GM23338 (cell line): ENCODE measurements around the gene RNF4.

Experiments
- CREB1 ChIP-seq: fragments of 250-450 bp; sonication (Bioruptor Pico); IDR thresholded peaks from 2 replicates; pipeline ENCODE4 v1.5.0; 2020; ENCODE audit warnings: low read depth, mild to moderate bottlenecking, moderate library complexity
- CTCF ChIP-seq, 2 experiments: fragments of 200-600 bp in 1 of 2; sonication (generic) in 1 of 2; conservative IDR thresholded peaks; 2 replicates each; pipeline versions ENCODE4 v1.5.1 to v1.6.1; 2016 to 2017; ENCODE audit warnings: antibody characterized with exemption in 2 of 2, low read depth in 2 of 2, mild to moderate bottlenecking in 2 of 2, moderate library complexity in 1 of 2
- EZH2 ChIP-seq: fragments of 200-600 bp; sonication (generic); IDR thresholded peaks from one replicate; pipeline ENCODE4 v1.8.0; 2017; ENCODE audit warnings: antibody characterized with exemption, mild to moderate bottlenecking, low read depth; ENCODE audit not compliant: unreplicated experiment
- EZH2phosphoT487 ChIP-seq: fragments of 200-600 bp; sonication (generic); IDR thresholded peaks from one replicate; pipeline ENCODE4 v1.8.1; 2018; ENCODE audit warnings: antibody characterized with exemption; ENCODE audit not compliant: unreplicated experiment
- JUNB ChIP-seq: IDR thresholded peaks from one replicate; pipeline ENCODE4 v1.6.1; 2016; ENCODE audit warnings: antibody characterized with exemption; ENCODE audit not compliant: unreplicated experiment
- NANOG ChIP-seq: IDR thresholded peaks from 2 replicates; pipeline ENCODE4 v1.6.1; 2016; ENCODE audit warnings: antibody characterized with exemption, borderline replicate concordance
- POLR2AphosphoS5 ChIP-seq: IDR thresholded peaks from 2 replicates; pipeline ENCODE4 v1.6.1; 2016; ENCODE audit warnings: antibody characterized with exemption, low read depth
- REST ChIP-seq: IDR thresholded peaks from one replicate; pipeline ENCODE4 v1.6.1; 2018; ENCODE audit warnings: antibody characterized with exemption; ENCODE audit not compliant: unreplicated experiment
- STAT1 ChIP-seq: IDR thresholded peaks from one replicate; pipeline ENCODE4 v1.6.1; 2016; ENCODE audit warnings: antibody characterized with exemption; ENCODE audit not compliant: unreplicated experiment
- ZNF114 ChIP-seq: fragments of 250-450 bp; sonication (Bioruptor Pico); IDR thresholded peaks from 2 replicates; pipeline ENCODE4 v1.5.0; 2020; ENCODE audit warnings: mild to moderate bottlenecking, moderate library complexity
- ZNF331 ChIP-seq: fragments of 250-450 bp; sonication (Bioruptor Pico); IDR thresholded peaks from 2 replicates; pipeline ENCODE4 v1.5.0; 2020; ENCODE audit warnings: low read depth, mild to moderate bottlenecking, moderate library complexity

GRCh38 chr4:2448589-2448988 lies 20.3 kb upstream of the RNF4 start:
- TF ChIP-seq POLR2AphosphoS5 (no peak), CTCF (conservative IDR thresholded peaks at IDR 0.05; ENCODE audit: low read depth in 2 of 2) (no peak), EZH2 (no peak), ZNF331 (CRISPR knock-in tag) (no peak), REST (no peak), EZH2phosphoT487 (no peak), ZNF114 (CRISPR knock-in tag) (no peak), NANOG (no peak), CREB1 (CRISPR knock-in tag) (no peak), JUNB (no peak), STAT1 (no peak)
